Dermis blood vessel endothelial cell (primary cell): Measurements from ENCODE around the gene SLC25A31. TPM values are rescaled to one million over a fixed set of nuclear protein-coding genes. Genes with fewer than 3 reads are reported as not detected.
A peak's percentile ranks its signal among the peaks of the same experiment; 100 is the strongest.

Source experiments
- DNase-seq: peaks from one replicate; pipeline ENCODE4 v3.0.0; 2010
- total RNA-seq: library from RNA; depleted of rRNA; stranded (reverse); fragments of >200 nt; gene quantifications from 2 replicates; pipeline ENCODE4 v1.2.3, GENCODE V29; 2014

Gene SLC25A31
- not detected in 2 replicates for total RNA-seq

GRCh38 chr4:127730142-127730913 is at the start of gene SLC25A31:
SLC25A31 (plus strand) TSS chr4:127730400; CDS start chr4:127730546, 146 bp downstream.
- DNase-seq = no peak

- peak; percentile 33 for DNase-seq
These were observed 44.9 kb upstream of the SLC25A31 start for GRCh38 chr4:127685292-127685691.

- DNase-seq = peak; percentile 50
These were observed 43.5 kb upstream of the SLC25A31 start for GRCh38 chr4:127686658-127687057.

GRCh38 chr4:127687580-127687979 is 42.6 kb upstream of the SLC25A31 start:
- DNase-seq = no peak

DNA sequence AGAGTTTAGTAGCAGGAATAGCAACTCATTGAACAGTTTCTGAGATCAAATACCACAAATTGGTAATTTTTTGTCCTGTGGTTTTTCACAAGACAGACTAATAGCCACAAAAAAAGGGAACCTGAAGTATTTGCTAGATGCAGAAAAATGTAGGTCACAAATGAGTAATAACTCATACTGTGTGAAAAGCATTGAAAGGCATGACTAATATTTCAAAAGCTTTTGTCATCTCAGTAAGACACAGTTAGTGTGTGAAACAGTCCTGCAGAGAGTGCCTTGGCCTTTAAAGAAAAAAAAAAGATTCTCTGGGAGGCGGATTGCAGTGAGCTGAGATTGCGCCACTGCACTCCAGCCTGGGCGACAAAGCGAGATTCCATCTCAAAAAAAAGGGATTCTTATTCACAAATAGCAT is 31.4 kb upstream of the SLC25A31 start:
- peak; percentile 5 for DNase-seq

GRCh38 chr4:127708985-127709384 is 21.2 kb upstream of the SLC25A31 start:
- peak; percentile 92 for DNase-seq

- DNase-seq = peak; percentile 15
These were observed 20.7 kb upstream of the SLC25A31 start for GRCh38 chr4:127709456-127709855.

GRCh38 chr4:127731406-127731805 is 1.2 kb downstream of the SLC25A31 start:
- DNase-seq = no peak

DNA sequence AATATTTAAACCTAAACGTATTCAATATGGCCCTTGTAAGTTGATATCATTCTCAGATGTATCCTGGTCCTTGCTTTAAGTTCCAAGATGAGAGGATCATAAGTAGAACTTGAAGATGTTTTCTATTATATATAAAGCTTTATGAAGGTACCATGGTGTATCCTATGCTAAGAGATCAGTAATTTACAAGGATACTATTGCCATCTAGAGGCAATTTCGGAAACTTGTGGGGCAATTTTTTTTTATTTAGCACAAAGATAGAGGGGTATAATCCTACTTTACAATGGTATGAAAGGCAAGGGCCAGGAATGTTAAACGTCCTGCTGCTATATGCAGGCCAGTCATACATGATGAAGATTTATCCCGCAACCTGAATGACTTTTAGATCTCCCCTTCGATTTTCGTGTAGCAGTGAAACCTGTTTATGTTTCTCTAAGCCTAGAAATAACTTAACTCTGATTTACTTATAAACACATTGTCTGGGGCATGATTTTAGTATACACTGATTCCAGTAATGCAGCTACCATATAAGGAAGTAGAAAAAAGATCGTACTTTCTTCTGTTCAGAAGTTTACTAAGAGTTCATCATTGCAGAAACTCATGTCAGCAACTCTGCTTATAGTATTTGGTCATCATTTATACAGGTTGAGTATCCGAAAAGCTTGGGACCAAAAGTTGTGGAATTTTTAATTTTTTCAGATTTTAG is 2.6 kb downstream of the SLC25A31 start:
- DNase-seq = peak; percentile 65

DNA sequence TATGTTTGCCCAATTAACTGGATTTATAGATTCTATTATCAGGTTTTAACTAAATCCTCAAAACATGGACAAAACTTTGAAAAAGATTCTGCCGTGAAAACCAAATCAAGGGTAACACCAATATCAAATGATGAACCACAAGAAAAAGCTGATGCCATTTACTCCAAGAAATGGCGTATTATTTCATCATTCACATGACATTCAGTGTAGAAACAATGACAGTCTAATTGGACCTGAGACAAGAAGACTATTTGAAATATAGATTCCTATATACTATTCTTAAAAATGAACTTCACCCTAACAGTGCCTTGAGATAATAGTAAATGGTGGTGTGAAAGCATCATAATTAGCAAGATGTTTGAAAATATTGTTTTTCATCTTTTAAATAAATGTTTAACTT is 4.8 kb downstream of the SLC25A31 start:
- DNase-seq = no peak

DNA sequence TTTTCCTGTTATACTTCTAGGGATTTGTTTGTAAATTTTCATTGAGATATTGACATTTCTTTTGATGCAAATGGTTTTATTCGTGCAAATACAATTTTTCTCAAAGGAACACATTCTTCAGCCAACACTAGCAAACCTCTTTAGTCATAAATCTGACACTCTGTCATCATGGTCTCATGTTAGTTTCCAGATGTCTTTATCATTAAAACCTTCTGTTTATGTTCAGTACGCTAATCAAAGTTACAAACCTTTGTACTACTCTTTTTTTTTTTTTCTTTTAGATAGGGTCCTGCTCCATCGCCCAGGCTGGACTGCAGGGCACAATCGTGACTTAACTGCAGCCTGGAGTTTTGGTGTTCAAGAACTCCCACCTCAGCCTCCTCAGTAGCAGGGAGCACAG is 7.1 kb downstream of the SLC25A31 start:
- no peak for DNase-seq

DNA sequence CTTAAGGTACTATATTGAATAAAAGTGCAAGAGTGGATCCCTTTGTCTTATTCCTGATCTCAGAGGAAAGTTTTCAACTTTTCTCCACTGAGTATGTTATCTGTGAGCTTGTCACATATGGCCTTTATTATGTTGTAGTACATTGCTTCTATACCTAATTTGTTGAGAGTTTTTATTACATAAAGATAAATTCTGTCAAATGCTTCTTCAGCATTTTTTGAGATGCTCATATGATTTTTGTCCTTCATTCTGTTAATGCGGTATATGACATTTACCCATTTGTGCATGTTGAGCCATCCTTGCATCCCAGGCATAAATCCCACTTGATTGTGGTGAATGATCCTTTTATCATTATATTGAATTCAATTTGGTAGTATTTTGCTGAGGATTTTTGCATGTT is 11.0 kb downstream of the SLC25A31 start:
- no peak for DNase-seq

GRCh38 chr4:127747883-127748282 is 17.7 kb downstream of the SLC25A31 start:
- no peak for DNase-seq

DNA sequence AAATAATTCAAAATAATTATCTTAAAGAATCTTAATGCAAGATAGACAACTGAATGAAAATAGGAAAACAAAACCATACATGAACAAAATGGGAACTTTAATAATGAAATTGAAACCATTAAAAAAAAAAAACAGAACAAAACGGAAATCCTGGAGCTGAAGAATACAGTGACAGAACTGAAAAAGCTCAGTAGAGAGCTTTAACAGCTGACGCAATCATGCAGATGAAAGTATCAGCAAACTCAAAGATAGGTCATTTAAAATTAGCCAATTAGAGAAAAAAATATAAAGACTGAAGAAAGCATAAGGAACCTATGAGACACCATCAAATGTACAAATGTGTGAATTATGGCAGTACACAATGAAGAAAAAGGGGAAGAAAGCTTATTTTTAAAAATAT is 18.8 kb downstream of the SLC25A31 start:
- DNase-seq = no peak

GRCh38 chr4:127756906-127757305 is 26.7 kb downstream of the SLC25A31 start:
- DNase-seq = no peak

DNA sequence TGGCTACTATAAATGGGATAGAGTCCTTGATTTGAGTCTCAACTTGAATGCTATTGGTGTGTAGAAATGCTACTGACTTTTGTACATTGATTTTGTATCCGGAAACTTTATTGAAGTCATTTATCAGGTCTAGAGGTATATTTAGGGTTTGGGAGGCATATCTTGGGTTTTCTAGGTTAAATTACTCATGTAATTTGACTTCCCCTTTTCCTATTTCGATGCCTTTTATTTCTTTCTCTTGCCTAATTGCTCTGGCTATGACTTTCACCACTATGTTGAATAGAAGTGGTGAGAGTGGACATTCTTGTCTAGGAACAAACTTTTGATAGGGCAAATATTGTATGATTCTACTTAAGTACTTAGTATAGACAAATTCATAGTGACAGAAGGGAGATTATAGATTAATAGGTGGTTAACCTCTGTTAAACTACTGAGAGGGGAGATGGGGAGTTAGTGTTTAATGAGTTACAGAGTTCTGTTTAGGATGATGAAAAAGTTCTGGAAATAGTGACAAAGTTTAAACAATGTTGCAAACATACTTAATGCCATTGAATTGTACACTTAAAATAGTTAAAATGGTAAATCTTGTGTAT is 29.1 kb downstream of the SLC25A31 start:
- DNase-seq = no peak

DNA sequence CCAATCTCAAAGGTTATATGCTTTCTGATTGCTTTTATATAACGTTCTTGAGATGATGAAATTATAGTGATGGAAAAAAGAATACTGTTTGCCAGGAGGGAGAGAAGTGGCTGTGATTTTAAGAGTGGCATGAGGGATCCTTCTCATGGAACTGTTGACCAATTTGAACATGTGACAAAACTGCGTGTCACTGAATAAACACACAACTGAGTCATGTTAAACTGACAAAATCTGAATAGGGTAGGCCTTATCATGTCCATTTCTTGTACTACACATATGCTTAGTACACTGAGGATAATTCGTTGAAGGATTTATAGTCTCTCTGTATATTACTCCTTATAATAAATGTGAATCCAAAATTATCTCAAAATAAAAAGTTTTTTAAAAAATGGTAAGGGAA is 29.7 kb downstream of the SLC25A31 start:
- no peak for DNase-seq

DNA sequence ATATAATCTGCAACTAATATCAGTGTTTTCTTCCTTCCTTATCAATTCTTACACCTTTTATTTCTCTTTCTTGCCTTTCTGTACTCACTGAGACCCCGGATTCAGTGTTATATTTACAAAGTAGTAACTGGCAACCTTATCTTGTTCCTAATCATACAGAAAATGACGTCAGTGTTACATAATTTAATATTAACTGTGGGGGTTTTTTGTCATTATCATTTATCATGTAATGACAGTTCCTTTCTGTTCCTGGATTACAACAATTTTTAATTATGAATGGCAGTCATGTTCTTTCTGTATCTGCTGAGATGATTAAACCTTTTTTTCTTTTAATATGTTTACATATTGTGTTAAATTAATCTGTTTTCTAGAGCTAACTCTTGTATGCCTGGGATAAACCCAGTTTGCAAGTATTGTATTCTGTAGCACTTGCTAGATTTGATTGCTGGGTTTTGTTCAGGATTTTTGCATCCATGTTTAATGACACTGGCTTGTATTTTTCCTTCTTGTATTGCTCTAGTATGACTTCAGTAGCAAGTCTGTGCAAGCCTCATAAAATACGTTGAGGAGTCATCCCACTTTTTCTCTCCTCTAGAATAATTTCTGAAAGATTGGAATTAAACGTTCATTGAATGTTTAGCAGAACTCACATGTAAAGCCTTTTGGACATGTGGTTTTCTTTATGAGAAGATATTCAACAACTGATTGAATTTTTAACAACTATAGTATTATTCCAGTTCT is 41.5 kb downstream of the SLC25A31 start:
- DNase-seq = no peak

DNA sequence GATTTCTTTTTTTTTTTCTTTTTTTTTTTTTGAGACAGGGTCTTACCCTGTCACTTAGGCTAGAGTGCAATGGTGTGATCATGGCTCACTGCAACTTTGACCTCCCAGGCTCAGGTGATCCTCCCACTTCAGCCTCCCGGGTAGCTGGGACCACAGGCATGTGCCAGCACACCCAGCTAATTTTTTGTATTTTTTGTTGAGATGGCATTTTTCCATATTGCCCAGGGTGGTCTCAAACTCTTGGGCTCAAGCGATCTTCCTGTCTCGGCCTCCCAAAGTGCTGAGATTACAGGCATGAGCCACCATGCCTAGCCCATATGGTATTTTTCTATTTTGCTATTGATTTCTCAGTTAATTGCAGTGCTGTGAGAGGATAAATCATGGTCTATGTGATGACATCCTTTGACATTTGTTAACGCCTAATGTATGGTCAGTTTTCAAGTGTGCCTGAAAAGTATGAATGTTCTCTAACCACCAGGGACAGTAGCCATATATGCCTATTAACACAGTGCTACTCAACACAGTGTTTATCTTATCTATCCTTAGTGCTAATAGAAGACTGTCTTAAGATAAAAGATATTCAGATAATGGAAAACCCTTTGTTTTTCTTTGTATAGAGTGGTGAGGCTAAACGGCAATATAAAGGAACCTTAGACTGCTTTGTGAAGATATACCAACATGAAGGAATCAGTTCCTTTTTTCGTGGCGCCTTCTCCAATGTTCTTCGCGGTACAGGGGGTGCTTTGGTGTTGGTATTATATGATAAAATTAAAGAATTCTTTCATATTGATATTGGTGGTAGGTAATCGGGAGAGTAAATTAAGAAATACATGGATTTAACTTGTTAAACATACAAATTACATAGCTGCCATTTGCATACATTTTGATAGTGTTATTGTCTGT is 42.8 kb downstream of the SLC25A31 start:
- DNase-seq = no peak

DNA sequence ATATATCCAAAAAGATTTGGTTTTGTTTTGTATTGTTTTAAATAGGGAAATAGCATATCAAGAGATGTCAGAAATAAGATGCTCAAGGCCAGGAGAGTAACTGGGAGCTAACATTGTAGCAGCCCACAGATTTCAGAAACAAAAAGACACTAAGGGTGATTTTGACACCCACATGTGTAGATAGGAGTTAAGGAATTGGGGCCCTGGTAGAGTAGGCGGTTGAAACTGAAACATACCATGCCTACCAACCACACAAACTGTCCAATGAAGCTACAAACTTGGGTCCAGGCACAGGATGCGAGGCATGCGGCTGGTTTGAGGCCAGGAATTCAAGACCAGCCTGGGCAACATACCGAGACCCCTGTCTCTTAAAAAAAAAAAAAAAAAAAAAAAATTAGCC is 45.6 kb downstream of the SLC25A31 start:
- no peak for DNase-seq

GRCh38 chr4:127776620-127777019 is 46.4 kb downstream of the SLC25A31 start:
- no peak for DNase-seq

DNA sequence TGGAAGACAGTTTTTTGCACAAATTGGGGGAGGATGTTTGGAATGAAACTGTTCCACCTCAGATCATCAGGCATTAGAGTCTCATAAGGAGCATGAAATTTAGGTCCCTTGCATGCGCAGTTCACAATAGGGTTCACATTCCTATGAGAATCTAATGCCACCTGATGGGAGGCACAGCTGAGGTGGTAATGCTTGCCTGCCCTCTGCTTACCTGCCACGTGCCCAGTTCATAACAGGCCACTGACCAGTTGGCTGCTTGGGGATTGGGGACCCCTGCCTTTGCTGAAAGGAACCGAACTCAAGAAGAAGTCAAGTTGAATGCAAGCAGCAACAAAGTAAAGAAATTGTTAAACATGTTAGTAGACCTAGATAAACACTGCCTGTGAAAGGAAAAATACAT is 47.3 kb downstream of the SLC25A31 start:
- no peak for DNase-seq
